ENCODE results near the gene GNB1L. TPM values are rescaled to one million over a fixed set of nuclear protein-coding genes. Genes with fewer than 3 reads are reported as not detected.

GNB1L gene
- total RNA-seq, 4 donors from 2014 or later, result 0.59 to 12.2 (median 3.1) TPM

- TF ChIP-seq POLR2A (IDR thresholded peaks at IDR 0.05) (no peak), CTCF (IDR thresholded peaks at IDR 0.05) (no peak)
- Histone ChIP-seq H3K27me3 (no peaks in the 10 kb centered on the region), H3K4me1 (peaks cover 0 to 7% of the 10 kb centered on the region in 2 donors), H3K27ac (no peak overlapping the region), H3K4me3 (no peak overlapping the region), H3K9me3 (no peaks in the 10 kb centered on the region), H3K36me3 (no peaks in the 10 kb centered on the region)
- intact Hi-C loops (cut with DNase I; ENCODE audit: low total_unique reads), result no loop called here
- DNase-seq, result peak in 1 of 2 donors; percentile 4
Measured at GRCh38 chr22:19809741-19810140, 44.9 kb downstream of the GNB1L start.

GRCh38 chr22:19808873-19809478, 45.7 kb downstream of the GNB1L start:
- Histone ChIP-seq H3K9me3 (no peaks in the 10 kb centered on the region), H3K4me1 (peaks cover 0 to 7% of the 10 kb centered on the region in 2 donors), H3K27ac (no peak overlapping the region), H3K36me3 (no peaks in the 10 kb centered on the region), H3K4me3 (no peak overlapping the region), H3K27me3 (no peaks in the 10 kb centered on the region)
- TF ChIP-seq CTCF (IDR thresholded peaks at IDR 0.05), result no peak
- DNase-seq, result peak; percentile 8 to 9
- intact Hi-C loops (cut with DNase I; ENCODE audit: low total_unique reads), result no loop called here

- peak; percentile 10 to 13 for DNase-seq
- no peak for TF ChIP-seq POLR2A (IDR thresholded peaks at IDR 0.05)
- TF ChIP-seq CTCF (IDR thresholded peaks at IDR 0.05), result no peak
- Histone ChIP-seq H3K27me3 (no peaks in the 10 kb centered on the region), H3K4me1 (peaks cover 0 to 7% of the 10 kb centered on the region in 2 donors), H3K36me3 (no peaks in the 10 kb centered on the region), H3K4me3 (no peak overlapping the region), H3K27ac (no peak overlapping the region), H3K9me3 (no peaks in the 10 kb centered on the region)
- intact Hi-C loops (cut with DNase I; ENCODE audit: low total_unique reads), result no loop called here
Measured at GRCh38 chr22:19807914-19808872, 46.5 kb downstream of the GNB1L start.

- Histone ChIP-seq H3K27me3 (no peaks in the 10 kb centered on the region), H3K4me3 (no peak overlapping the region), H3K9me3 (no peaks in the 10 kb centered on the region), H3K4me1 (peaks cover 0 to 7% of the 10 kb centered on the region in 2 donors), H3K27ac (no peak overlapping the region), H3K36me3 (no peaks in the 10 kb centered on the region)
- DNase-seq, result peak; percentile 9 to 13
- intact Hi-C loops (cut with DNase I; ENCODE audit: low total_unique reads), result no loop called here
- TF ChIP-seq POLR2A (IDR thresholded peaks at IDR 0.05) (no peak), CTCF (IDR thresholded peaks at IDR 0.05) (no peak)
Measured at GRCh38 chr22:19807161-19807913, 47.3 kb downstream of the GNB1L start.
